ENCODE results near the gene ANTXR1. TPM values are rescaled to one million over a fixed set of nuclear protein-coding genes. Genes with fewer than 3 reads are reported as not detected.

ANTXR1 gene
- total RNA-seq, 8 experiments from 2014 or later: 5.2 to 259 (median 39.8) TPM

DNA sequence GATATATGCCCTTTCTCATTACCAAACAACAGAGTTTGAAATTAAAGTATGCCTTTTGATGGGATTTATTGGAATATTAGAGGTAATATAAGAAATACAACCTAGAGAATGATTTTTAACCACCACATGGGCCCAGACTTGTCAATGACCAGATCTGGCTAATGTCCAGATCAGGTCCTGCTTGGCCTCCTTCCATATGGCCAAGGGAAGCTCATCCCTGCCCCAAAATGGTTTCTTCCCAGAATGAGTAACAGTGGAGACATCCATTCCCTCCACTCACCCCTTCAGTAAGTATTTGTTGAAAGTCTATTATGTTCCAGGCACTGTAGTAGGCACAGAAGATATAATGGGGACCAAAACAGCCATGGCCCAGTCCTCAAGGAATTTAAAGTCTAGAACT lies 54.9 kb downstream of the ANTXR1 start:
- Histone ChIP-seq H3K27ac (no peak overlapping the region), H3K4me1 (replicated peaks in 1 of 2) (no peaks in the 10 kb centered on the region), H3K4me3 (no peak overlapping the region)
- in situ Hi-C loops (cut with MboI; ENCODE audit: low pct_unique_long_range_greater_than_20kb in 2 of 9, low sequenced_read_pairs in 9 of 9, unreplicated experiment in 9 of 9): no loop called here
- ATAC-seq (replicated peaks in 6 of 8): no peak

DNA sequence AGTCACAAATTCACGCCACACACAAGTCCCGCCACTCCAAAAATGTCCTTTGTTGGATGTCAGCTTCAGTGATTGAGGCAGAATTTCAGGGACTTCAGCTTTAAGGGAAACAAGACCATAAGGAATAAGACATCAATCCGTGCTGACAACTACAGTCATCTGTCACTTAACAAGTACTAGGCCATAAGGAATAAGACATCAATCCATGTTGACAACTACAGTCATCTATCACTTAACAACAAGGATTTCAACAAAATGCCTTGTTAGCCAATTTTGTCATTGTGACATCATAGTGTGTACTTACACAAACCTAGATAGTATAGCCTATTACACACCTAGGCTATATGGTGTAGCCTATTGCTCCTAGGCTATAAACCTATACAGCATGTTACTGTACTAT lies 58.0 kb downstream of the ANTXR1 start:
- no peaks in the 10 kb centered on the region for H3K4me1 ChIP-seq (replicated peaks in 1 of 2)
- in situ Hi-C loops (cut with MboI; ENCODE audit: low pct_unique_long_range_greater_than_20kb in 2 of 9, low sequenced_read_pairs in 9 of 9, unreplicated experiment in 9 of 9): no loop called here
- H3K4me3 ChIP-seq: no peak overlapping the region
- 71 to 100% (median 80%) methylated on average over 1 to 3 of the region's 3 CpGs; no CpG with 5 or more reads in 2 of the 10 experiments for WGBS, 10 experiments
- no peak for ATAC-seq (replicated peaks in 6 of 8)
- no peak overlapping the region for H3K27ac ChIP-seq

DNA sequence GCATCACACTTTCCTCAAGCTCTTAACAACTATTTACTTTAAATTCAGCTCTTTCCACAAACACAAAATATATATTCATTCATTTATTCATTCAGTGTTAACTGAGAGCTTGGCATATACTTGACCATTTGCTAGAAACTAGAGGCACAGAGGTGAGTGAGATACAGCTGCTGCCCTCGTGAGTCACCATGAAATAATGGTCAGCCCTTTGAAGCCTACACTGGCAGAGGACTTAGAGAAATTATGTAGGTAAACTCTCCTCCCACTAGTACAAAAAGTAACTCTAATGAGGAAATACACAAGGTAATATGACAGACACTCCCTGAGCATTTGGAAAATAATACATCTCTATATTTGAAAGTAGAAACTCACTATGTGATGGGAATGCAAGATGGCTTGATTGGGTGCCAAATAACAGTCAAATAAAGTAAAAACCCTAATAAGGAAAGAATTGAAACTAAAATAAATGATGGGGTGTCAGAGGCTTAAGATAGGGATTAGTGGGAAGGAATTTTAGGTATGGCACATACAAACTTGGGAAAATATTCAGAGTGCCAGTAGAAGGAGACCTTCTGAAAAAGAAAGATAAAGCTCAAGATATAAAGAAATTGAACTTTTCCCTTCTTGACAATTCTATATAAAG lies 61.1 kb downstream of the ANTXR1 start:
- H3K27ac ChIP-seq: no peak overlapping the region
- no peak overlapping the region for H3K4me3 ChIP-seq
- no peak for ATAC-seq (replicated peaks in 6 of 8)
- peaks cover 0 to 2% of the 10 kb centered on the region in 2 donors for H3K4me1 ChIP-seq (replicated peaks in 1 of 2)
- WGBS, 10 experiments: 89 to 100% (median 100%) methylated on average over 1 of the region's 1 CpG; no CpG with 5 or more reads in 2 of the 10 experiments
- in situ Hi-C loops (cut with MboI; ENCODE audit: low pct_unique_long_range_greater_than_20kb in 2 of 9, low sequenced_read_pairs in 9 of 9, unreplicated experiment in 9 of 9): no loop called here

DNA sequence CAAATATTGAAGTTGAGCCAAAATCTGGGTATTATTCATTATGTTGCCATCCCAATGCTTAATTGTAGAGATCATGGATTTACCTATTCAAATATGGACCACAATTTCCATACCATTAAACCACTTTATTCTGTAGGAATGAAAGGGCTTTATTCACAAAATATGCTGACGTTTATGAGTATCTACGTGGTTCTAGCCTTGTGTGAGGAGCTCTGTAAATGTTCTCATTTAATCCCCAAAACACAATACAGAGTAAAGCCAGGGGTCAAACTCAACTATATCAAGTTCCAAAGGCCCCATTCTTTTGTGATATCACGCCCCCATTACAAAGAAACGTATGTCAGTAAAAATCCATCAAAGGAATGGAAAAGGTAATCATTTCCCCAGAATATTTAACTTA lies 61.9 kb downstream of the ANTXR1 start:
- H3K27ac ChIP-seq: no peak overlapping the region
- 0 to 100% (median 93%) methylated on average over 2 to 4 of the region's 4 CpGs; no CpG with 5 or more reads in 1 of the 10 experiments for WGBS, 10 experiments
- peaks cover 0 to 2% of the 10 kb centered on the region in 2 donors for H3K4me1 ChIP-seq (replicated peaks in 1 of 2)
- peak in 1 of 8 experiments; percentile 57 for ATAC-seq (replicated peaks in 6 of 8)
- no peak overlapping the region for H3K4me3 ChIP-seq
- in situ Hi-C loops (cut with MboI; ENCODE audit: low pct_unique_long_range_greater_than_20kb in 2 of 9, low sequenced_read_pairs in 9 of 9, unreplicated experiment in 9 of 9): no loop called here

DNA sequence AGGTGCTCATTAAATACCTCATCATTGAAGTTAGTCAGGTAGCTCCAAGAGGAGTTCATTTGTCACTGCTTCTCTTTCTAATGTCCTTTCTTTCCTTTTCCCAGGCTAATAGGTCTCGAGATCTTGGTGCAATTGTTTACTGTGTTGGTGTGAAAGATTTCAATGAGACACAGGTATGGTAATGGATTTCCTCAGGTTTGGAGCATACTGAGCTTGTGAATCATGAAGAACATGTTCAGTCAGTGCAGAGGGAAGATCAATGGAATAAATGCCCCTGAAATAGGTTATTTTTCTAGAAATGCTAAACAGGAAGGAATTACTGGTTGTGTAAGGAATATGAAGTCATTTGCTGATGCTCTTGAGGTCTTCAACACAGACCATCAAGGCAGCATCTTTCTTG lies 62.5 kb downstream of the ANTXR1 start:
- in situ Hi-C loops (cut with MboI; ENCODE audit: low pct_unique_long_range_greater_than_20kb in 2 of 9, low sequenced_read_pairs in 9 of 9, unreplicated experiment in 9 of 9): no loop called here
- H3K27ac ChIP-seq: no peak overlapping the region
- no peak for ATAC-seq (replicated peaks in 6 of 8)
- H3K4me1 ChIP-seq (replicated peaks in 1 of 2): peaks cover 0 to 2% of the 10 kb centered on the region in 2 donors
- 91 to 100% (median 100%) methylated on average over 1 of the region's 1 CpG; no CpG with 5 or more reads in 4 of the 10 experiments for WGBS, 10 experiments
- H3K4me3 ChIP-seq: no peak overlapping the region

DNA sequence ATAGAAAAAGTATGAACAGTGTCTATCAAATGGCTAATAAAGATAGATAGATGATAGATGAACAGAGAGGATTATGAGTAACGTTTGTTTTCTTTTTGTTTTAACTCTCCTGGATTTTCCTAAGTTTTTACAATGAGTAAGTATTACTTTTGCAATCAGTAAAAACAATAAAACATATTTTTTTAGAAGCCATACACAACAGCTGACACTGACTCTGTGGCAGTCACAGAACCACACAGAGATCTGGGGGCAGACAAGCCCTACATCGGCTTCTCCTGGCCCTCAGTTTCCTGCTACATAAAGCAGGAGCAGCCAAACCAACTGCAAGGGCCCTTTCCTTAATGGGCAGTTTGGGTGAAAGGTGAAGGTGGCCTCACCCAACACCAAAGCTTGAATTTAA lies 63.6 kb downstream of the ANTXR1 start:
- ATAC-seq (replicated peaks in 6 of 8): no peak
- 55 to 89% (median 86%) methylated on average over 1 to 2 of the region's 2 CpGs; no CpG with 5 or more reads in 3 of the 10 experiments for WGBS, 10 experiments
- H3K4me3 ChIP-seq: no peak overlapping the region
- in situ Hi-C loops (cut with MboI; ENCODE audit: low pct_unique_long_range_greater_than_20kb in 2 of 9, low sequenced_read_pairs in 9 of 9, unreplicated experiment in 9 of 9): no loop called here
- no peak overlapping the region for H3K27ac ChIP-seq
- peaks cover 0 to 2% of the 10 kb centered on the region in 2 donors for H3K4me1 ChIP-seq (replicated peaks in 1 of 2)

DNA sequence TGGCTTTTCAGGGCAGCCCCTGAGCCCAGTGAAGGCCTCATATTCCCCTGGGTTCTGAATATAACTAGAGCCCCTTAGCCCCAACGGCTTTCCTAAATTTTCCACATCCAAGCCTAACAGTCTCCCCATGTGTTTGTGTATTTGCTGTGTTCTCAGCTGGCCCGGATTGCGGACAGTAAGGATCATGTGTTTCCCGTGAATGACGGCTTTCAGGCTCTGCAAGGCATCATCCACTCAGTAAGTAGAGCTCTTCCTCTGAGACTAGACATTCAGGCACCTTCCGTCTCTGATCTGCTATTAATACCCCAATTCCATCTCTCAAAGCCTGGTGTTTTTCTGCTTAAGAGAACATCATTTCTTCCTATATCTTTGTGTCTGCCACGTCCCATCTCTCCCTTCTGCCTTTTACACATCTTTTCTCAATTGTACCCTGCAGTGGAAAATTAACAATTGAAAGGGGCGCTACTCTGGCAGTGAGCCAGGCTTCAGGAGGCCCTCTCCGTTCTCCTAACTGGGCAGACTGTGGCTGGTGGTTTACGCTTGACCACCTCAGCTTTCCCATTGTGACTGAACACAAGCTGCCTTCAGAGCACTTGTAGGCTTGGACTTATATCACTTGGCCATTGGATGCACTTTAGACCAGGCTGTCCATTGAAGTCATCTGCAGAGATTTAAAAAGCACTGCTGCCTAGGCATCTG lies 64.4 kb downstream of the ANTXR1 start:
- 43 to 97% (median 75%) methylated on average over 2 to 9 of the region's 10 CpGs; no CpG with 5 or more reads in 1 of the 10 experiments for WGBS, 10 experiments
- no peak overlapping the region for H3K27ac ChIP-seq
- in situ Hi-C loops (cut with MboI; ENCODE audit: low pct_unique_long_range_greater_than_20kb in 2 of 9, low sequenced_read_pairs in 9 of 9, unreplicated experiment in 9 of 9): no loop called here
- peaks cover 0 to 6% of the 10 kb centered on the region in 2 donors for H3K4me1 ChIP-seq (replicated peaks in 1 of 2)
- ATAC-seq (replicated peaks in 6 of 8): peak in 5 of 8 experiments; percentile 12 to 85 (median 83)
- H3K4me3 ChIP-seq: no peak overlapping the region

DNA sequence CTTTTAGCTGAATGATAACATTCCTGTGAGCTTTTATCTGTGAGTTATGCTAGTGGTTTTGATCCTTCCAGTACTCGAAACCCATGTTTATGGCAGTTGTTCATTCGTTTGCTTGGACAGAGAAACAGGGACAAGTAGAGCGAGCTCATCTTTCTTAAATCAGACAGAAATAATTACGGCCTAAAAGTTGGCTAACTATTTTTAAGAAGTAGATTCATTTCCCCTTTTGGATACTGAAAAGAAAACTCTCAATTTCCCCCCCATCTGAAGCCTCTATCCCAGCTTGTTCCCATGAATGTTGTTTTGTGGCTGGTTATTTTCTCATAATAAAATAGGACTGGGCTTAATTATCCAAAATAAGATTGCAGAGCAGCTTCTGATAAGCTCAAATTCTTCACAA lies 67.1 kb downstream of the ANTXR1 start:
- in situ Hi-C loops (cut with MboI; ENCODE audit: low pct_unique_long_range_greater_than_20kb in 2 of 9, low sequenced_read_pairs in 9 of 9, unreplicated experiment in 9 of 9): no loop called here
- ATAC-seq (replicated peaks in 6 of 8): no peak
- Histone ChIP-seq H3K27ac (no peak overlapping the region), H3K4me3 (no peak overlapping the region), H3K4me1 (replicated peaks in 1 of 2) (peaks cover 0 to 15% of the 10 kb centered on the region in 2 donors)
- WGBS, 10 experiments: 68 to 98% (median 90%) methylated on average over 3 to 4 of the region's 4 CpGs; no CpG with 5 or more reads in 1 of the 10 experiments

DNA sequence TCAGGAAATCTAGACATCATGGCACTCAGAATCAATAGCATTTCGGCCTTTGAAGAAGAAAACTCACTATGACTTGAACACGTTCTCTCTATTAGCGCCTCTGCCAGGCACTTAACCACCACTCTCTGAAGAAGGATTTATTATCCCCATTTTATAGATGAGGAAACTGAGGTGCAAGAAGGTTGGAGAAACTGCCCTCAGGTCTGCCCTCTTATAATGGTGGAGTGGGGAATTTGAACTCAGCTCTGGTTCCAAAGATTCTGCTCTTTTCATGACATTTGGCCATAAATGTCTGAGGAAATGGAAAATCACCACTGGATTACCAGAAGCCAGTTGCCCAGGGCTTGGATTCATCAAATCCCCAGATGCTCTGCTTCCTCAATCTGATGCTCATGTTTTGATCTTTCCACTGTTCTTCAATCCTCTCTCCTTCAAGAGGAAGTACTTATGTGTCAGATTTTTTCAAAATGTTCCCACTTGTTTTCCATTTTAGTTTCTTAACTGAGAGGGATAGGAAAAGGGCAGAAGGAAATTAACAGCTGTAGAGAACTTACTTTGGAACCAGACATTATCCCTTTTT lies 68.1 kb downstream of the ANTXR1 start:
- 80 to 100% (median 98%) methylated on average over 1 to 3 of the region's 3 CpGs; no CpG with 5 or more reads in 2 of the 10 experiments for WGBS, 10 experiments
- Histone ChIP-seq H3K4me3 (no peak overlapping the region), H3K27ac (no peak overlapping the region), H3K4me1 (replicated peaks in 1 of 2) (peaks cover 0 to 15% of the 10 kb centered on the region in 2 donors)
- in situ Hi-C loops (cut with MboI; ENCODE audit: low pct_unique_long_range_greater_than_20kb in 2 of 9, low sequenced_read_pairs in 9 of 9, unreplicated experiment in 9 of 9): no loop called here
- no peak for ATAC-seq (replicated peaks in 6 of 8)

DNA sequence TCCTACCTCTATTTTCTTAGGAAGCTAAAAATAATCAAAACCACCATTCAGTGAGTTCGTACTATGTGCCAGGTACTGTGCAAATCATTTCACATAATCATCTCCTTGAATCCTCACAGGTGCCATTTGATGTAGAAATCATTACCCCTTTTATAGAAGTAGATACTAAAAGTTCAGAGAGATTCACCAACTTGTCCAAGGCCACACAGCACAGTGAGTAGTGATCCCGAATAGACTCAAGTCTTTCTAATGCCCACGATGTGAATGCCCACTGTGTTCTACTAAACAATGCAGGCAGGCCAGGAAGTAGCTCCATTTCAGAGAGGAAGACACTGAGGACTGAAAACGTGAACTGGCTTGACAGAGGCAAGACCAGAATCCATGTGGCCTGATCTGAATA lies 68.8 kb downstream of the ANTXR1 start:
- peaks cover 0 to 15% of the 10 kb centered on the region in 2 donors for H3K4me1 ChIP-seq (replicated peaks in 1 of 2)
- in situ Hi-C loops (cut with MboI; ENCODE audit: low pct_unique_long_range_greater_than_20kb in 2 of 9, low sequenced_read_pairs in 9 of 9, unreplicated experiment in 9 of 9): no loop called here
- 73 to 100% (median 90%) methylated on average over 1 to 4 of the region's 4 CpGs; no CpG with 5 or more reads in 2 of the 10 experiments for WGBS, 10 experiments
- no peak overlapping the region for H3K4me3 ChIP-seq
- ATAC-seq (replicated peaks in 6 of 8): no peak
- no peak overlapping the region for H3K27ac ChIP-seq

DNA sequence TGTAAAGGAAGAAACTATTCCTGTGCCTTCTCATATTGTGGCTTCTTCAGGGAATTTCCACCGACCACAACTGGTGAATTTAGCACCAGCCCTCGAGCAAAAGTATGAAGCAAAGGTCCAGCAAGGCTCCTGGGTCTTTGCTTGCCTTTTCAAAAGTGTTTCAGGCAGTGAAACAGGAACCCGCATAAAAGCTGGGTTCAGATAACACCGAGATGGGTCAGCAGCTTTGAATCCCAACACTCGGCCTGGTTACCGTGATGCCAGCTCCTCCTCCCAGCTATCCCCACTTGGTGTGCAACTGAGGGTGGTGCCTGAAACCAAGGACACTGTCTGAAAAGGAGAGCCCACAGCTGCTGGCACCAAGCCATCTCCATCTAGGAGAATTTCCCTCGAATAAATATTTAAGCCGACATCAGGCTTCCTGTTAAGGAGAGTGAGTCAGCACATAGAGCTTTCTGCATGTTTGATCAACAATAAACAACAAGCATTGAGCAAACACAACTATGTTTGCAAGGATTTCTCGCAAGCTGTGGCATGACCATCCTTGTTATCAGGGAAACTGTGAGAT lies 69.5 kb downstream of the ANTXR1 start:
- WGBS, 10 experiments: 10 to 81% (median 63%) methylated on average over 1 to 8 of the region's 9 CpGs; no CpG with 5 or more reads in 2 of the 10 experiments
- Histone ChIP-seq H3K27ac (peak overlapping the region in 1 of 2 donors; percentile 64), H3K4me1 (replicated peaks in 1 of 2) (peaks cover 0 to 13% of the 10 kb centered on the region in 2 donors), H3K4me3 (no peak overlapping the region)
- ATAC-seq (replicated peaks in 6 of 8): peak; percentile 38 to 87 (median 78)
- in situ Hi-C loops (cut with MboI; ENCODE audit: low pct_unique_long_range_greater_than_20kb in 2 of 9, low sequenced_read_pairs in 9 of 9, unreplicated experiment in 9 of 9): no loop called here

DNA sequence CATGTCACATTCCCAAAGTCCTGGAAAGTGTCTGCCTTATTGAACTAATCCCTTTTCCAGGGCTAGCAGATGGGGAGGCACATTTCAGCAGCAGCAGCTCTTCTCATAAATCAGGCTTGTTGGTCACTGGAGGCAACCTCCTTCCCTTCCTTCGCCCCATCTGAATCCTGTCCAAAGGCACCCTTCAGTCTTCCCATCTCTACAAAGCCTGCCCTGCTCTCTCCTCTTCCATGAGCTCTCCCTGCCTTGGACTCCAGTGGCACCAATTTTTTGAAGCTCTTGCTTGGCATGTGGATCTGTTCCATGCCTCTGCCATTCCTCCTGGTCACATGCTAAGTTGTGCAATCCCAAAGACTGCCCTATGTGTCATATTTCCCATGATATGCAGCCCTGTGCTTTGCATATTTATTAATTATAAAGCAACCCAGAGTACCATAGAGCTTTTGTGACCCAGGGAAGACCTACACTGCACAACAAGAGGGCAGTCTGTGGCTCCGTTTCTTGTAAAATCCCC lies 70.3 kb downstream of the ANTXR1 start:
- in situ Hi-C loops (cut with MboI; ENCODE audit: low pct_unique_long_range_greater_than_20kb in 2 of 9, low sequenced_read_pairs in 9 of 9, unreplicated experiment in 9 of 9): no loop called here
- Histone ChIP-seq H3K4me1 (replicated peaks in 1 of 2) (peaks cover 0 to 13% of the 10 kb centered on the region in 2 donors), H3K4me3 (no peak overlapping the region), H3K27ac (peak overlapping the region in 1 of 2 donors; percentile 64)
- 14 to 100% (median 83%) methylated on average over 1 to 2 of the region's 2 CpGs; no CpG with 5 or more reads in 5 of the 10 experiments for WGBS, 10 experiments
- peak; percentile 35 to 77 (median 52) for ATAC-seq (replicated peaks in 6 of 8)

DNA sequence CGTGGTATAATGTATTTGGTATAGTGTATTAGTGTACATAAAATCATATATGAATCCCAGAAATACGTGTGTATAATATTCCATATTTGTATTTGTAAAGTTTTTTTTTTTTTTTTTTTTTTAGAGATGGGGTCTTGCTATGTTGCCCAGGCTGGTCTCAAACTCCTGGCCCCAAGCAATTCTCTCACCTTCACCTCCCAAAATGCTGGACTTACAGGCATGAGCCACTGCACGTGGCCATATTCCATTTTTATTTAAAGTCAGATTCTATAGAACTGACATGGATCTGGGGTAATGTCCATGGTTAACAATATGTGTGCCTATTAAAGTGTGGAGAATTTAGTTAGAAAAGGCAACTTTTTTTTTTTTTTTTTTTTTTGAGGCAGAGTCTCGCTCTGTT lies 71.5 kb downstream of the ANTXR1 start:
- Histone ChIP-seq H3K4me1 (replicated peaks in 1 of 2) (peaks cover 0 to 13% of the 10 kb centered on the region in 2 donors), H3K4me3 (no peak overlapping the region), H3K27ac (no peak overlapping the region)
- no peak for ATAC-seq (replicated peaks in 6 of 8)
- in situ Hi-C loops (cut with MboI; ENCODE audit: low pct_unique_long_range_greater_than_20kb in 2 of 9, low sequenced_read_pairs in 9 of 9, unreplicated experiment in 9 of 9): no loop called here
- 85 to 100% (median 91%) methylated on average over 1 to 4 of the region's 4 CpGs for WGBS, 10 experiments

Measured in motor neuron (in vitro differentiated cells).